K562 (cell line): ENCODE measurements around the gene SOCS2. TPM values are rescaled to one million over a fixed set of nuclear protein-coding genes. Genes with fewer than 3 reads are reported as not detected.

Experiments used
- ATAC-seq: fragments of 200-7000 bp; cut with Tn5 transposase; 3 replicates; pipeline ENCODE4 v1.9.1; 2020; ENCODE audit warnings: moderate library complexity
- BruUV-seq: library from RNA; stranded (reverse); fragments of 400-500 nt; replicated peaks from 2 replicates; lab custom pipeline; 2021; lab: Mats Ljungman, UMichigan
- CTCF ChIA-PET: fragments of 300-600 bp; formaldehyde crosslinking; extraction: SDS; loops from one replicate; lab custom pipeline; 2021; ENCODE audit warnings: low intra/inter-chr PET ratio; lab: Yijun Ruan, JAX
- POLR2A ChIA-PET: fragments of 300-600, 350-650 bp; sonication (Branson Sonifier 250); formaldehyde crosslinking; extraction: SDS; loops from one replicate; lab custom pipeline; 2021; ENCODE audit warnings: antibody characterized with exemption, inconsistent platforms; lab: Yijun Ruan, JAX
- DNase-seq, 4 experiments: peaks; one replicate each; pipeline versions ENCODE4 v3.0.0 to v3.0.0-alpha.2; 2011 to 2018; ENCODE audit warnings: low spot score in 3 of 4, mixed read lengths in 3 of 4; ENCODE audit errors: extremely low read depth in 1 of 4
- FAIRE-seq: peaks from 2 replicates; lab custom pipeline; 2011; peaks lifted over from hg19 to GRCh38; lab: Jason Lieb, UNC
- H2AFZ ChIP-seq: 2 replicates; pipeline ENCODE4 v1.6.0; 2011; ENCODE audit warnings: low read depth, low read length, control low read depth, inconsistent platforms
- H3K27ac ChIP-seq: fragments of 200-600 bp; 3 replicates; pipeline ENCODE4 v1.8.0; 2011; ENCODE audit warnings: low read depth, mild to moderate bottlenecking, control low read depth, inconsistent platforms, low read length, moderate library complexity, mixed read lengths; ENCODE audit errors: extremely low read depth
- H3K27me3 ChIP-seq, 2 experiments: fragments of 300-600 bp in 1 of 2; 2 replicates in 1 of 2; 3 replicates in 1 of 2; pipeline versions ENCODE4 v1.6.0 to v1.8.0; 2011; ENCODE audit warnings: inconsistent platforms in 2 of 2, low read length in 2 of 2, mild to moderate bottlenecking in 1 of 2, mixed read lengths in 1 of 2, moderate library complexity in 1 of 2; ENCODE audit not compliant: control insufficient read depth in 2 of 2, insufficient read depth in 2 of 2
- H3K36me3 ChIP-seq: fragments of 300-600 bp; 3 replicates; pipeline ENCODE4 v1.8.0; 2011; ENCODE audit warnings: mild to moderate bottlenecking, low read length, inconsistent platforms; ENCODE audit not compliant: control insufficient read depth, insufficient read depth
- H3K4me1 ChIP-seq, 2 experiments: fragments of 200-600 bp in 1 of 2; replicated peaks in 1 of 2; 2 replicates in 1 of 2; 3 replicates in 1 of 2; pipeline versions ENCODE4 v1.5.1 to v1.8.0; 2011; ENCODE audit warnings: inconsistent platforms in 2 of 2, low read length in 2 of 2, mild to moderate bottlenecking in 1 of 2, mixed read lengths in 1 of 2, moderate library complexity in 1 of 2; ENCODE audit not compliant: control insufficient read depth in 2 of 2, insufficient read depth in 2 of 2
- H3K4me2 ChIP-seq: 2 replicates; pipeline ENCODE4 v1.6.1; 2011; ENCODE audit warnings: low read length, control low read depth, inconsistent platforms, mixed read lengths; ENCODE audit not compliant: insufficient read depth
- H3K4me3 ChIP-seq: fragments of 200-600 bp; sonication (generic), shearing (Covaris generic); 2 replicates; pipeline ENCODE4 v1.5.1; 2016; ENCODE audit warnings: control low read depth, inconsistent platforms
- H3K79me2 ChIP-seq: fragments of 200-600 bp; 3 replicates; pipeline ENCODE4 v1.8.0; 2011; ENCODE audit warnings: low read length, inconsistent platforms; ENCODE audit not compliant: control insufficient read depth, insufficient read depth
- H3K9ac ChIP-seq, 2 experiments: 2 replicates each; pipeline versions ENCODE4 v1.6.0 to v1.6.1; 2011; ENCODE audit warnings: low read depth in 2 of 2, low read length in 2 of 2, control low read depth in 1 of 2, inconsistent platforms in 1 of 2, mild to moderate bottlenecking in 1 of 2, mixed read lengths in 1 of 2; ENCODE audit not compliant: insufficient read depth in 1 of 2
- H3K9me1 ChIP-seq: one replicate; pipeline ENCODE4 v1.6.0; 2011; ENCODE audit warnings: inconsistent platforms, mild to moderate bottlenecking, low read length, moderate library complexity; ENCODE audit not compliant: control insufficient read depth, insufficient read depth
- H3K9me3 ChIP-seq: replicated peaks from 2 replicates; pipeline ENCODE4 v1.5.1; 2011; ENCODE audit warnings: low read depth, low read length, inconsistent platforms; ENCODE audit not compliant: control insufficient read depth, insufficient read depth
- H4K20me1 ChIP-seq: replicated peaks from 2 replicates; pipeline ENCODE4 v1.6.1; 2011; ENCODE audit warnings: low read length, inconsistent platforms, mixed read lengths; ENCODE audit not compliant: control insufficient read depth, insufficient read depth
- HDGF ChIP-seq: fragments of 450-650 bp; IDR thresholded peaks from 2 replicates; pipeline ENCODE4 v1.6.1; 2016
- HEY1 ChIP-seq: fragments of 250-450 bp; sonication (Bioruptor Pico); IDR thresholded peaks from 2 replicates; pipeline ENCODE4 v1.5.0; 2020; ENCODE audit warnings: mild to moderate bottlenecking, moderate library complexity, borderline replicate concordance
- MAZ ChIP-seq, 2 experiments: fragments of 450-650 bp in 1 of 2; sonication (generic) in 1 of 2; formaldehyde crosslinking; IDR thresholded peaks in 1 of 2; conservative IDR thresholded peaks in 1 of 2; 2 replicates each; pipeline versions ENCODE4 v1.4.0 to v1.5.0; 2020; ENCODE audit warnings: mild to moderate bottlenecking in 1 of 2, missing genetic modification reagents in 1 of 2
- MEF2A ChIP-seq: IDR thresholded peaks from 2 replicates; pipeline ENCODE4 v1.6.1; 2011; ENCODE audit warnings: low read depth, mild to moderate bottlenecking, low read length, moderate library complexity; ENCODE audit not compliant: control insufficient read depth
- POLR3G ChIP-seq: IDR thresholded peaks from 2 replicates; pipeline ENCODE4 v1.6.1; 2011; ENCODE audit not compliant: insufficient read length, insufficient replicate concordance; ENCODE audit errors: extremely low read depth
- ZBTB1 ChIP-seq: sonication (generic); formaldehyde crosslinking; IDR thresholded peaks from 2 replicates; pipeline ENCODE4 v1.8.1; 2023; ENCODE audit warnings: missing genetic modification reagents, low read depth, mild to moderate bottlenecking, borderline replicate concordance
- ZNF551 ChIP-seq: fragments of 250-450 bp; sonication (Bioruptor Pico); IDR thresholded peaks from 2 replicates; pipeline ENCODE4 v1.5.0; 2021; ENCODE audit warnings: mild to moderate bottlenecking, moderate library complexity
- WGBS: fragments of 100-300 bp; shearing (Covaris generic); methylation state at CpG from one replicate; pipeline ENCODE4 v1.1.6; 2016; ENCODE audit warnings: low coverage, mixed read lengths; ENCODE audit not compliant: insufficient coverage; ENCODE audit errors: missing lambda C conversion rate; 5-methylcytosine and 5-hydroxymethylcytosine counted together
- in situ Hi-C: fragments of 300-500 bp; cut with MboI; formaldehyde crosslinking; loops from 4 replicates; pipeline ENCODE4 v1.15.0; 2018; ENCODE audit warnings: inconsistent platforms, mixed read lengths
- intact Hi-C: fragments of 100-400 bp; cut with micrococcal nuclease; formaldehyde crosslinking; loops from 2 replicates; pipeline ENCODE4 v1.14.2; 2022
- polyA plus RNA-seq, 8 experiments: library from polyadenylated mRNA; depleted of rRNA in 4 of 8; stranded (reverse) in 5 of 8; unstranded in 3 of 8; fragments of >200 nt; fragmentation: Nextera tagmentation in 2 of 8; fragmentation: Illumina TruSeq in 1 of 8; extraction: Ambion mirVana in 2 of 8; extraction: Trizol in 1 of 8; gene quantifications; 2 replicates each; pipeline versions ENCODE4 v1.2.1 to v1.2.3, GENCODE V29; 2011 to 2014; ENCODE audit warnings: inconsistent platforms in 1 of 8, missing spikeins in 1 of 8
- total RNA-seq, 7 experiments: library from RNA; depleted of rRNA in 6 of 7; stranded (reverse); fragments of >200 nt in 6 of 7; fragmentation: Illumina TruSeq in 2 of 7; extraction: Trizol in 2 of 7; gene quantifications; 2 replicates each; pipeline versions ENCODE4 v1.2.1 to v1.2.3, GENCODE V29; 2011 to 2021; ENCODE audit warnings: low replicate concordance in 1 of 7
- TF ChIP-seq, protein P1 (sequence below), 3 experiments: IDR thresholded peaks in 2 of 3; conservative IDR thresholded peaks in 1 of 3; 2 replicates each; pipeline ENCODE4 v1.5.1; 2011 to 2012; ENCODE audit warnings: low read length in 3 of 3, mild to moderate bottlenecking in 3 of 3, control low read depth in 2 of 3, improper control_type of control experiment in 1 of 3, inconsistent platforms in 1 of 3, low read depth in 1 of 3, mixed read lengths in 1 of 3, moderate library complexity in 1 of 3; ENCODE audit not compliant: insufficient read depth in 2 of 3

Gene SOCS2
- total and polyA plus RNA-seq, 9 of the 15 experiments (the other 6 are each of a cell fraction or from before 2014, with no cell fraction given) = 37.0 to 162 (median 98.7) TPM

- DNase-seq (no peak), ATAC-seq (no peak), FAIRE-seq (no peak)
- Histone ChIP-seq H3K27ac (no peak overlapping the region), H3K4me2 (no peak overlapping the region), H4K20me1 (no peaks in the 10 kb centered on the region), H3K9me1 (no peaks in the 10 kb centered on the region), H3K79me2 (no peaks in the 10 kb centered on the region), H3K36me3 (peaks cover 5% of the 10 kb centered on the region; the same call in 1 of the 3 replicates), H3K4me3 (no peak overlapping the region), H2AFZ (peak overlapping the region; percentile 59), H3K4me1 (peaks cover 4 to 14% of the 10 kb centered on the region in 2 experiments), H3K9me3 (no peaks in the 10 kb centered on the region), H3K27me3 (no peaks in the 10 kb centered on the region)
- BruUV-seq = no TSS peak
- in situ Hi-C loops (no loop called here), intact Hi-C loops (no loop called here)
- CTCF ChIA-PET = no interaction called here
- 30% methylated on average over 2 of the region's 2 CpGs for WGBS
- POLR2A ChIA-PET = interaction anchor here (4.8 kb wide), 1 partner anchor 8 kb away, joined by 23 read pairs; no protein-coding TSS in a partner anchor
- TF ChIP-seq, protein P1, sequence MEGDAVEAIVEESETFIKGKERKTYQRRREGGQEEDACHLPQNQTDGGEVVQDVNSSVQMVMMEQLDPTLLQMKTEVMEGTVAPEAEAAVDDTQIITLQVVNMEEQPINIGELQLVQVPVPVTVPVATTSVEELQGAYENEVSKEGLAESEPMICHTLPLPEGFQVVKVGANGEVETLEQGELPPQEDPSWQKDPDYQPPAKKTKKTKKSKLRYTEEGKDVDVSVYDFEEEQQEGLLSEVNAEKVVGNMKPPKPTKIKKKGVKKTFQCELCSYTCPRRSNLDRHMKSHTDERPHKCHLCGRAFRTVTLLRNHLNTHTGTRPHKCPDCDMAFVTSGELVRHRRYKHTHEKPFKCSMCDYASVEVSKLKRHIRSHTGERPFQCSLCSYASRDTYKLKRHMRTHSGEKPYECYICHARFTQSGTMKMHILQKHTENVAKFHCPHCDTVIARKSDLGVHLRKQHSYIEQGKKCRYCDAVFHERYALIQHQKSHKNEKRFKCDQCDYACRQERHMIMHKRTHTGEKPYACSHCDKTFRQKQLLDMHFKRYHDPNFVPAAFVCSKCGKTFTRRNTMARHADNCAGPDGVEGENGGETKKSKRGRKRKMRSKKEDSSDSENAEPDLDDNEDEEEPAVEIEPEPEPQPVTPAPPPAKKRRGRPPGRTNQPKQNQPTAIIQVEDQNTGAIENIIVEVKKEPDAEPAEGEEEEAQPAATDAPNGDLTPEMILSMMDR (IDR thresholded peaks at IDR 0.05 in 2 of 3, conservative IDR thresholded peaks at IDR 0.05 in 1 of 3; ENCODE audit: insufficient read depth in 2 of 3, low read depth in 1 of 3, low read length in 3 of 3) = no peak
- peak in 1 of 2 experiments; percentile 3; a peak in 1 of 4 replicates for TF ChIP-seq MAZ (CRISPR knock-in tag; conservative IDR thresholded peaks at IDR 0.05 in 1 of 2, IDR thresholded peaks at IDR 0.05 in 1 of 2)
- TF ChIP-seq HEY1 (CRISPR knock-in tag) = no peak
- TF ChIP-seq POLR3G = no peak
- no peak for TF ChIP-seq HDGF
- no peak for TF ChIP-seq ZNF551
- TF ChIP-seq MEF2A = no peak
- TF ChIP-seq ZBTB1 (CRISPR knock-in tag) = no peak
- TF ChIP-seq, all 486 proteins: peak for 1
- H3K9ac ChIP-seq = no peak overlapping the region
Measured at GRCh38 chr12:93589081-93589480, 16.6 kb downstream of the SOCS2 start.
